Spinal cord (tissue), 10 donors: ENCODE data around the gene KRTAP10-5. TPM values are rescaled to one million over a fixed set of nuclear protein-coding genes. Genes with fewer than 3 reads are reported as not detected.
"Not testable (repeated sequence)": the region's sequence is repeated elsewhere in the genome, so short reads cannot be mapped to it uniquely, and the experiment has no call there.

ENCODE experiments used
- DNase-seq, 6 donors: peaks; one replicate each; pipeline versions ENCODE4 v3.0.0 to v3.0.0-alpha.2; 2013 to 2015; ENCODE audit warnings: low spot score in 6 of 6, low read depth in 4 of 6
- H3K27ac ChIP-seq: one replicate; pipeline ENCODE4 v1.5.1; 2013; ENCODE audit warnings: low read depth, low read length, control low read depth
- H3K27me3 ChIP-seq: one replicate; pipeline ENCODE4 v1.6.1; 2013; ENCODE audit warnings: low read length; ENCODE audit not compliant: control insufficient read depth, insufficient read depth
- H3K36me3 ChIP-seq: one replicate; pipeline ENCODE4 v1.6.1; 2013; ENCODE audit warnings: low read length; ENCODE audit not compliant: control insufficient read depth, insufficient read depth
- H3K4me1 ChIP-seq: one replicate; pipeline ENCODE4 v1.6.1; 2013; ENCODE audit warnings: low read length; ENCODE audit not compliant: control insufficient read depth, insufficient read depth
- H3K4me3 ChIP-seq: one replicate; pipeline ENCODE4 v1.5.1; 2013; ENCODE audit warnings: low read depth, low read length, control low read depth
- H3K9me3 ChIP-seq: one replicate; pipeline ENCODE4 v1.6.1; 2013; ENCODE audit warnings: low read length; ENCODE audit not compliant: control insufficient read depth, insufficient read depth
- WGBS: methylation state at CpG from one replicate; pipeline ENCODE4 v1.1.5; 2013; ENCODE audit warnings: missing lambda C conversion rate; ENCODE audit not compliant: insufficient coverage; 5-methylcytosine and 5-hydroxymethylcytosine counted together
- polyA plus RNA-seq, 2 donors: library from polyadenylated mRNA; unstranded; fragments of 120-200 nt; gene quantifications; one replicate each; pipeline ENCODE4 v1.2.1, GENCODE V29; 2013; ENCODE audit not compliant: insufficient read length in 2 of 2
- total RNA-seq, 2 donors: library from RNA; depleted of rRNA in 1 of 2; stranded (reverse); fragments of 120-200 nt in 1 of 2; fragments of >200 nt in 1 of 2; gene quantifications; one replicate each; pipeline versions ENCODE4 v1.2.3 to v1.2.4, GENCODE V29; 2013 to 2014
- donor health status: healthy.

KRTAP10-5 gene
- total and polyA plus RNA-seq, 4 donors = not detected

- no CpG with 5 or more reads among the region's 1 CpG for WGBS
- H3K27ac ChIP-seq = no peak overlapping the region
- H3K9me3 ChIP-seq = peaks cover 3% of the 10 kb centered on the region
- H3K4me1 ChIP-seq = no peaks in the 10 kb centered on the region
- H3K4me3 ChIP-seq = no peak overlapping the region
- H3K36me3 ChIP-seq = no peaks in the 10 kb centered on the region
- no peak for DNase-seq
- H3K27me3 ChIP-seq = no peaks in the 10 kb centered on the region
Observed at GRCh38 chr21:44566403-44566802, 14.0 kb downstream of the KRTAP10-5 start.

- no CpG with 5 or more reads among the region's 1 CpG for WGBS
- Histone ChIP-seq H3K4me1 (no peaks in the 10 kb centered on the region), H3K27me3 (no peaks in the 10 kb centered on the region), H3K9me3 (peaks cover 3% of the 10 kb centered on the region), H3K36me3 (no peaks in the 10 kb centered on the region), H3K27ac (no peak overlapping the region), H3K4me3 (no peak overlapping the region)
- DNase-seq = no peak
Observed at GRCh38 chr21:44564886-44565598, 15.4 kb downstream of the KRTAP10-5 start.

- Histone ChIP-seq H3K4me1 (no peaks in the 10 kb centered on the region), H3K36me3 (no peaks in the 10 kb centered on the region), H3K27me3 (no peaks in the 10 kb centered on the region), H3K9me3 (peaks cover 3% of the 10 kb centered on the region), H3K4me3 (no peak overlapping the region), H3K27ac (no peak overlapping the region)
- no peak for DNase-seq
- no CpG with 5 or more reads among the region's 1 CpG for WGBS
Observed at GRCh38 chr21:44564099-44564498, 16.3 kb downstream of the KRTAP10-5 start.

DNA sequence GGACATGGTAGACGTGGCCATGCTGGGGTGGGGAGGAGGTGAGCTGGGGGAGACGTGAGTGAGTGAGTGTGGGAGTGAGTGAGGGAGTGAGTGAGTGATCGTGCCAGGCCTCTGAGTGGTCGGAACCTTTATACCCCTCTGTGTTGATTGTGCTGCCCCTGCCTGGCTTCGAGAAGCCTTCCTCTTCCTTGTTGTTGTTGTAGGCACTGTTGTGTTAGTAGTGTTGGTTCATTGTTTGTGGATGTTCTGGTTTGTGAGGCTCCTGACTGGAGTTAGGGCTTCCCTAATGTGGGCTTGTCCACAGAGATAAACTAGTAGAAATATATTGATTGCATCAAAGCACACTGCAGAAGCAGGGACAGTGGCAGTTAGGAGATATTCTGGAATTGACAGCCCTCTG is 21.7 kb downstream of the KRTAP10-5 start, which contains the start of gene KRTAP10-3:
TSS of gene KRTAP10-3 (minus strand) at position 101 of the 400 bp plus-strand sequence. CDS start at position 21, 80 bp downstream.
- no peaks in the 10 kb centered on the region for H3K36me3 ChIP-seq
- no peak for DNase-seq
- H3K27me3 ChIP-seq = peaks cover 2% of the 10 kb centered on the region
- WGBS = 69% methylated on average over 5 of the region's 5 CpGs
- no peak within 1 kb of the TSS for H3K27ac ChIP-seq
- H3K9me3 ChIP-seq = peaks cover 3% of the 10 kb centered on the region
- H3K4me1 ChIP-seq = no peaks in the 10 kb centered on the region
- H3K4me3 ChIP-seq = no peak within 1 kb of the TSS

GRCh38 chr21:44558329-44558675 is 22.1 kb downstream of the KRTAP10-5 start:
- not testable (repeated sequence) for H3K4me3 ChIP-seq, H3K9me3 ChIP-seq, DNase-seq, H3K4me1 ChIP-seq, H3K27ac ChIP-seq, H3K27me3 ChIP-seq, H3K36me3 ChIP-seq
- WGBS = 73% methylated on average over 9 of the region's 10 CpGs

- H3K9me3 ChIP-seq = peaks cover 3% of the 10 kb centered on the region
- H3K4me3 ChIP-seq = no peak overlapping the region
- no peak overlapping the region for H3K27ac ChIP-seq
- H3K4me1 ChIP-seq = no peaks in the 10 kb centered on the region
- no peaks in the 10 kb centered on the region for H3K36me3 ChIP-seq
- no peak for DNase-seq
- peaks cover 2% of the 10 kb centered on the region for H3K27me3 ChIP-seq
- WGBS = 49% methylated on average over 27 of the region's 30 CpGs
Observed at GRCh38 chr21:44557491-44558328, 22.7 kb downstream of the KRTAP10-5 start.

- Histone ChIP-seq H3K27me3 (peaks cover 2% of the 10 kb centered on the region), H3K4me3 (no peak overlapping the region), H3K9me3 (no peaks in the 10 kb centered on the region), H3K27ac (no peak overlapping the region), H3K36me3 (no peaks in the 10 kb centered on the region), H3K4me1 (no peaks in the 10 kb centered on the region)
- no peak for DNase-seq
- WGBS = 71% methylated on average over 9 of the region's 9 CpGs
Observed at GRCh38 chr21:44556879-44557278, 23.5 kb downstream of the KRTAP10-5 start.

GRCh38 chr21:44555200-44555875 is 25.1 kb downstream of the KRTAP10-5 start:
- no peak for DNase-seq
- 91% methylated on average over 10 of the region's 13 CpGs for WGBS
- Histone ChIP-seq H3K9me3 (no peaks in the 10 kb centered on the region), H3K27ac (no peak overlapping the region), H3K27me3 (peaks cover 2% of the 10 kb centered on the region), H3K4me1 (no peaks in the 10 kb centered on the region), H3K4me3 (no peak overlapping the region), H3K36me3 (no peaks in the 10 kb centered on the region)

DNA sequence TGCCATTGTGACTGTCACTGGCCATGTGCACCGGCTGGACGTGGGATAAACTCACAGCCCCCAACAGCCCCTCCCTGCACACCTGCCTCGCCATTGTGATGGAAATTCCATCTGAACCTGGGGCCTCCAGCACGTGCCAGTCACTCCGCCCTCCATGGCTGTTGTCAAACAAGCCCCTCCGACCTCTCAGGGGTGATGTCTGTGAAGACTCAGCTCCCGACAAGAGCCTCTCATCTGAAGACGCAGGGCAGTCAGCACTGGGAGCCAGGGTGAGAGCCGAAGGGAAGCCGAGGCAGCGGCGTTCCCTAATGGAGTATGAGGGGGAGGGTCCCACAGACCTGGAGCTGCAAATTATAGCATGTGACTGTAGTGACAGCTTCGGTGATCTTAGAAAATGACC is 27.7 kb downstream of the KRTAP10-5 start:
- H3K4me3 ChIP-seq = no peak overlapping the region
- 53% methylated on average over 11 of the region's 13 CpGs for WGBS
- H3K36me3 ChIP-seq = no peaks in the 10 kb centered on the region
- H3K4me1 ChIP-seq = peaks cover 1% of the 10 kb centered on the region
- H3K9me3 ChIP-seq = no peaks in the 10 kb centered on the region
- no peaks in the 10 kb centered on the region for H3K27me3 ChIP-seq
- no peak overlapping the region for H3K27ac ChIP-seq
- DNase-seq = no peak
